Fibroblast of villous mesenchyme (primary cell): ENCODE measurements around the gene ANO2. TPM values are rescaled to one million over a fixed set of nuclear protein-coding genes. Genes with fewer than 3 reads are reported as not detected.

Source experiments
- DNase-seq: peaks from one replicate; pipeline ENCODE4 v3.0.0-alpha.2; 2010; ENCODE audit warnings: low read depth
- H3K4me3 ChIP-seq: 2 replicates; pipeline ENCODE4 v1.5.1; 2011; ENCODE audit warnings: low read depth, mild to moderate bottlenecking, low read length
- total RNA-seq: library from RNA; depleted of rRNA; stranded (reverse); fragments of >200 nt; gene quantifications from 2 replicates; pipeline ENCODE4 v1.2.3, GENCODE V29; 2012
- TF ChIP-seq, protein P1 (sequence below): IDR thresholded peaks from 2 replicates; pipeline ENCODE4 v1.5.1; 2012; ENCODE audit warnings: low read depth, mild to moderate bottlenecking, low read length; ENCODE audit not compliant: insufficient read depth

ANO2 gene
- total RNA-seq, 1 donor: 0.43 TPM

DNA sequence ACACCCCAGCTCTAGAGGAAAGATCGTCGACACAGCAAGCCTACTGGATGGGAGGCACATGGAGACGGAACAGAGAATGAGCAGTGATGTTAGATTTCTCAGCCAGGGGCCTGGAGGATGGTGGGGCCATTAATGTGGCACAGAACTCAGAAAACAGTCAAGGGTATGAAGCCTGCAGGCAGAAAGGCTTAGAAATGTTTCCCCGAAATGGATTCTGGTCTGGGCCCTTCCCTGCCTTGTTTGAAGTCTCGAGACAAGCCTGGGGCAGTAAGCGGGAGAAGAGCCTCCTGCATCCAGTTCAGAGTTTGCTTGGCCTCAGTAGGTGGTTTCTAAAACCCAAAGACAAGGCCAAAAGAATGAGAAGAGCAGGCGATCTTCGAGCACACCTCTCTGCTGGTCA, 354.7 kb downstream of the ANO2 start:
- TF ChIP-seq, protein P1, sequence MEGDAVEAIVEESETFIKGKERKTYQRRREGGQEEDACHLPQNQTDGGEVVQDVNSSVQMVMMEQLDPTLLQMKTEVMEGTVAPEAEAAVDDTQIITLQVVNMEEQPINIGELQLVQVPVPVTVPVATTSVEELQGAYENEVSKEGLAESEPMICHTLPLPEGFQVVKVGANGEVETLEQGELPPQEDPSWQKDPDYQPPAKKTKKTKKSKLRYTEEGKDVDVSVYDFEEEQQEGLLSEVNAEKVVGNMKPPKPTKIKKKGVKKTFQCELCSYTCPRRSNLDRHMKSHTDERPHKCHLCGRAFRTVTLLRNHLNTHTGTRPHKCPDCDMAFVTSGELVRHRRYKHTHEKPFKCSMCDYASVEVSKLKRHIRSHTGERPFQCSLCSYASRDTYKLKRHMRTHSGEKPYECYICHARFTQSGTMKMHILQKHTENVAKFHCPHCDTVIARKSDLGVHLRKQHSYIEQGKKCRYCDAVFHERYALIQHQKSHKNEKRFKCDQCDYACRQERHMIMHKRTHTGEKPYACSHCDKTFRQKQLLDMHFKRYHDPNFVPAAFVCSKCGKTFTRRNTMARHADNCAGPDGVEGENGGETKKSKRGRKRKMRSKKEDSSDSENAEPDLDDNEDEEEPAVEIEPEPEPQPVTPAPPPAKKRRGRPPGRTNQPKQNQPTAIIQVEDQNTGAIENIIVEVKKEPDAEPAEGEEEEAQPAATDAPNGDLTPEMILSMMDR: no peak
- no peak for DNase-seq
- no peak overlapping the region for H3K4me3 ChIP-seq

DNA sequence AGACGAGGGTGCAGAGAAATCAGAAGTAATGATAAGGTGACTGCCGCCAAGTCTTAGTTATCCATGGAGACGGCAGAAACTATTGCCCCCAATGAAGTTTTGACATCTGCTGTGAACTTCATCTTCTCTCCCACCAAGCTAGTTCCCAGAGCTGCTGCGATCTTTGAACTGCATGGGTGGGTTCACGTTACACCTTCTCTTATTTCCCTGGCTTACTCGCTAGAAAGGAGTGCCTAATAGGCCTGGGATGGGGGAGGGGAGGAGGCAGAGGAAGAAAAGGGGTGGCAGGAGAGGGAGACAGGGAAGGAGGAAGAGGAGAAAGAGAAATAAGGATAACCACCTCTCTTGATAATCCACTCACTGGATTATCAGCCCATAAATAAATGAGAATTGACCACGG, 356.0 kb downstream of the ANO2 start:
- DNase-seq: no peak
- TF ChIP-seq, protein P1: no peak
- no peak overlapping the region for H3K4me3 ChIP-seq

DNA sequence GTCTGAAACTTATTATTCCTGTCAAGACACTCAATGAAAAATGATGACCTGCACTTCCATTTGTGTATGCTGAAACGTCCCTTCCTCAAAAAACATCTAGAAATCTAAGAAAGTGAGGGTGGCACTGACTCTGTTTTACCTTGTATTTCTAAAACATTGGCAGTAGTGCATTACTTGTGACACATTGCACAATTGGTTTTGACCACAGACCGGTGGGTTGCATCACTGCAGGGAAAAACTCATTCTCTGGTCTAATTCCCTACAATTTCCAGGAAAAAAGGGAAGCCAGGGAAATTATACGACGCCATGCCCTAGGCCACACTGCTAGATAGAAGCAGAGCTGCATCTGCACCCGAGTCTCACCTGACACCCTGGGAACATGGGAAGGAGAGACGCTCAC, 356.5 kb downstream of the ANO2 start:
- no peak overlapping the region for H3K4me3 ChIP-seq
- TF ChIP-seq, protein P1: no peak
- DNase-seq: no peak

DNA sequence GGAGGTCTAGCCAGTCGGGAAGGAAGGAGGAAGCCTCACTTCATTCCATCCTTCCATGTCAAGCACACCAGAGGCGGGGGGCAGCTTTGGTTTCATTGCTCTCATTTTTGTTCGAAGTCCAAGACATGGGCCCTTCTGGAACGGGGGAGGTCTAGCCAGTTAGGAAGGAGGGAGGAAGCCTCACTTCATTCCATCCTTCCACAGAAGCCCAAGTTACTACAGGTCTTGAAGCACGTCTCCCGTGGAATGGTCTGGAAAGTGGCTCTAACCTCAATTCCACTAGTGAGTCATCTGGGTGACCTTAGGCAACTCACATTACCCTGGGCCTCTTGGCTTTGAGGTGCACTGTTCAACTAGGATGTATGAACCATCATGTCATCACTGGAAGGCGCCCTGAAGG, 356.9 kb downstream of the ANO2 start:
- TF ChIP-seq, protein P1: no peak
- no peak overlapping the region for H3K4me3 ChIP-seq
- no peak for DNase-seq

DNA sequence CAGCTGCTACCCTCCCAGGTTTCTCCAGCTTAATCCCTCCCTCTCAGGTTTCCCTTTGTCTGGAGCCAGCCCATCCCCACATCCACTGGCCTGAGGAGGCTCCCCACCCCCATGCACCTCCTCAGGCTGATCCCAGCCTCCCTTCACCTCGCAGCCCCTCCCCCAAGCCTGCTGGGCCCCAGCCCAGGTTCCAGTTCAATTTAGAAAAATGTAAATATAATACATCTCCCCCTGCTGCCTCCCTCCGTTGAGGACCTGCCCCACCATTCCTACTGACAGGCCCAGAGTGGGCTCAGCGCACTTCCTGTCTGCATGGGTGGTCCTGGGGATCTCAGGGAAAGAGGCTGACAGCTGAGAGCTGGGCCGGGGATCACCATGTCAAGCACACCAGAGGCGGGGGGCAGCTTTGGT, 357.3 kb downstream of the ANO2 start:
- DNase-seq: no peak
- H3K4me3 ChIP-seq: no peak overlapping the region
- TF ChIP-seq, protein P1: no peak

DNA sequence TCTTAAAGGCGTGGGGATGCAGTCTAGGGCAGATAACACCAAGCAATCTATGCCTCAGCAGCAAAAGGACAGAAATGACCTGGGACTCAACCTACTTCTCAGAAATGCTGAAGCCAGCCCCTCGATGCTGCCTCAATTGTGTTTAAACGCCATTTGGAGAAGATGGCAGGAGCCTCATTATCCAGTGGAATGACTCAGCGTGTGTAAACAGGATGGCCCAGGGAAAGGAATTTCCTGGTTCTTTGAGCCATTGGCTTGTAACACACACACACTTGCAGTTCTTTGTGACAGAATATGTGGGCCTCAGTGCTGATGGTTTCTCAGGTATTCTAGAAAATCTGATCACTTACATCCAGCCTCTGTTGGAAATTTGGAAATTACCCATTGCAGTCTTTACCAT, 358.9 kb downstream of the ANO2 start:
- no peak for DNase-seq
- no peak overlapping the region for H3K4me3 ChIP-seq
- TF ChIP-seq, protein P1: no peak

DNA sequence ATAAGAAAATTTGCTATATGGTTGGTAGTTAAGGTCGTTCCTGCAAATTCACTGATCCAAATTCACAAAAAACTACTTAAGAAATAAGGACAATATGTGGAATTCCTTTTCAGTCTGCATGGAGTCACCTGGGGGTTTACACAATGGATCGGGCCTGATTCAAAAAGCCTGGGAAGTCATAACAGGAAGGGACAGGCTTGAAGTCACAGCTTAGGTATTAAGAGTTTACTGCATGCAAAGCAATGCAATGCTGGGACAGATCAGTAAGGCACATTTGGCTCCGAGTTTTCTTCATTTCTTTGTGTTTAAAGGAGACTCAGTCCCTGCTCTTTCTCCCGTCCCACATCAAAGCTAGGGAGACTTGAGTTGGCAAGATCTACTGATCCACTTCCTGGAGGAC, 359.9 kb downstream of the ANO2 start:
- TF ChIP-seq, protein P1: no peak
- no peak for DNase-seq
- no peak overlapping the region for H3K4me3 ChIP-seq
